SK-N-SH (cell line): ENCODE data around the gene TMEM44.

Source experiments
- CTCF ChIP-seq: fragments of 200-600 bp; sonication (generic); IDR thresholded peaks from 2 replicates; pipeline ENCODE4 v1.6.1; 2017; ENCODE audit warnings: antibody characterized with exemption, mild to moderate bottlenecking, moderate library complexity
- EP300 ChIP-seq, 2 experiments: IDR thresholded peaks; 2 replicates each; pipeline versions ENCODE4 v1.4.0 to v1.6.1; 2012; ENCODE audit warnings: borderline replicate concordance in 1 of 2, low read depth in 1 of 2, low read length in 1 of 2
- EZH2phosphoT487 ChIP-seq: fragments of 200-600 bp; sonication (generic); IDR thresholded peaks from 2 replicates; pipeline ENCODE4 v1.6.1; 2017; ENCODE audit warnings: low read depth, mixed run types, mild to moderate bottlenecking, antibody characterized with exemption, moderate library complexity, borderline replicate concordance
- GABPA ChIP-seq: IDR thresholded peaks from 2 replicates; pipeline ENCODE4 v1.4.0; 2012; ENCODE audit warnings: low read depth, mild to moderate bottlenecking
- GATA2 ChIP-seq: sonication (generic); formaldehyde crosslinking; IDR thresholded peaks from 2 replicates; pipeline ENCODE4 v1.5.0; 2020; ENCODE audit warnings: mild to moderate bottlenecking, missing genetic modification reagents
- JUND ChIP-seq: IDR thresholded peaks from 2 replicates; pipeline ENCODE4 v1.4.0; 2012
- MAX ChIP-seq: IDR thresholded peaks from 2 replicates; pipeline ENCODE4 v1.4.0; 2012; ENCODE audit warnings: low read depth
- NRF1 ChIP-seq: IDR thresholded peaks from 2 replicates; pipeline ENCODE4 v1.6.1; 2012; ENCODE audit warnings: low read depth, mild to moderate bottlenecking, low read length
- RAD21 ChIP-seq: IDR thresholded peaks from 2 replicates; pipeline ENCODE4 v1.6.1; 2012; ENCODE audit warnings: mild to moderate bottlenecking, low read length
- REST ChIP-seq: IDR thresholded peaks from 2 replicates; pipeline ENCODE4 v1.6.1; 2012; ENCODE audit warnings: mild to moderate bottlenecking, low read depth, low read length, moderate library complexity
- TCF12 ChIP-seq: IDR thresholded peaks from 2 replicates; pipeline ENCODE4 v1.4.0; 2012
- TEAD4 ChIP-seq: IDR thresholded peaks from 2 replicates; pipeline ENCODE4 v1.4.0; 2012; ENCODE audit warnings: mild to moderate bottlenecking, borderline replicate concordance; ENCODE audit not compliant: insufficient read depth

- no peak for TF ChIP-seq EP300 (IDR thresholded peaks at IDR 0.05; ENCODE audit: borderline replicate concordance in 1 of 2, low read depth in 1 of 2, low read length in 1 of 2)
- TF ChIP-seq JUND, result no peak
- TF ChIP-seq EZH2phosphoT487, result no peak
- TF ChIP-seq RAD21, result no peak
- no peak for TF ChIP-seq CTCF
- TF ChIP-seq GABPA, result no peak
- no peak for TF ChIP-seq MAX
- no peak for TF ChIP-seq GATA2 (CRISPR knock-in tag)
- no peak for TF ChIP-seq NRF1
- TF ChIP-seq TEAD4, result no peak
- TF ChIP-seq REST, result no peak
- no peak for TF ChIP-seq TCF12
Measured at GRCh38 chr3:194586836-194587235, 46.4 kb downstream of the TMEM44 start.
